B cell (primary cell): Measurements from ENCODE around the gene TBC1D1. TPM values are rescaled to one million over a fixed set of nuclear protein-coding genes. Genes with fewer than 3 reads are reported as not detected.

Experiments
- ATAC-seq: fragments of 200-7000 bp; cut with Tn5 transposase; one replicate; pipeline ENCODE4 v1.10.0; 2021; ENCODE audit warnings: low read depth, mild to moderate bottlenecking, moderate number of reproducible peaks, moderate library complexity
- CTCF ChIA-PET: fragments of 350-600 bp; sonication (Branson Sonifier 250); formaldehyde crosslinking; loops from one replicate; lab custom pipeline; 2021; ENCODE audit warnings: antibody characterized with exemption, inconsistent platforms; lab: Charles Lee
- POLR2A ChIA-PET: fragments of 350-600 bp; sonication (Branson Sonifier 250); formaldehyde crosslinking; loops from one replicate; lab custom pipeline; 2021; ENCODE audit warnings: antibody characterized with exemption; lab: Charles Lee
- DNase-seq: peaks from one replicate; pipeline ENCODE4 v3.0.0; 2013
- H2AFZ ChIP-seq: 2 replicates; pipeline ENCODE4 v1.6.1; 2012; ENCODE audit warnings: mild to moderate bottlenecking, low read depth, low read length; ENCODE audit not compliant: insufficient read depth, poor library complexity, severe bottlenecking
- H3K27ac ChIP-seq, 2 donors: 1 replicate in 1 of 2; 2 replicates in 1 of 2; pipeline ENCODE4 v1.5.1; 2012 to 2013; ENCODE audit warnings: low read length in 2 of 2, mild to moderate bottlenecking in 2 of 2, moderate library complexity in 1 of 2
- H3K27me3 ChIP-seq, 4 experiments: fragments of 200-600 bp in 1 of 4; sonication (generic) in 1 of 4; replicated peaks in 1 of 4; 1 replicate in 2 of 4; 2 replicates in 2 of 4; pipeline versions ENCODE4 v1.6.1 to v1.7.0; 2013 to 2016; ENCODE audit warnings: low read length in 3 of 4, mild to moderate bottlenecking in 2 of 4, mixed read lengths in 1 of 4, moderate library complexity in 1 of 4; ENCODE audit not compliant: insufficient read depth in 4 of 4, control insufficient read depth in 3 of 4; ENCODE audit errors: control extremely low read depth in 1 of 4
- H3K36me3 ChIP-seq, 2 experiments: replicated peaks in 1 of 2; 1 replicate in 1 of 2; 2 replicates in 1 of 2; pipeline versions ENCODE4 v1.6.1 to v1.7.1; 2013; ENCODE audit warnings: low read length in 1 of 2; ENCODE audit not compliant: insufficient read depth in 2 of 2, control insufficient read depth in 1 of 2; ENCODE audit errors: control extremely low read depth in 1 of 2, extremely low read depth in 1 of 2
- H3K4me1 ChIP-seq, 2 donors: fragments of 200-600 bp in 1 of 2; sonication (generic) in 1 of 2; 1 replicate in 1 of 2; 2 replicates in 1 of 2; pipeline versions ENCODE4 v1.5.1 to v1.6.1; 2013 to 2017; ENCODE audit warnings: low read length in 2 of 2; ENCODE audit not compliant: control insufficient read depth in 2 of 2, insufficient read depth in 2 of 2
- H3K4me2 ChIP-seq: replicated peaks from 2 replicates; pipeline ENCODE3; 2012; ENCODE audit warnings: mild to moderate bottlenecking, low read depth, low read length; ENCODE audit not compliant: poor library complexity, severe bottlenecking
- H3K4me3 ChIP-seq, 5 experiments: fragments of 200-600 bp in 1 of 5; sonication (generic) in 1 of 5; 1 replicate in 3 of 5; 2 replicates in 2 of 5; pipeline versions ENCODE4 v1.5.1 to v1.7.0; 2011 to 2016; ENCODE audit warnings: low read length in 4 of 5, mild to moderate bottlenecking in 4 of 5, low read depth in 2 of 5, control low read depth in 1 of 5, moderate library complexity in 1 of 5; ENCODE audit not compliant: insufficient read depth in 1 of 5; ENCODE audit errors: control extremely low read depth in 1 of 5, extremely low read depth in 1 of 5
- H3K79me2 ChIP-seq: fragments of 200-600 bp; sonication (generic); one replicate; pipeline ENCODE4 v1.6.0; 2016; ENCODE audit warnings: low read length; ENCODE audit not compliant: control insufficient read depth, insufficient read depth
- H3K9ac ChIP-seq: fragments of 200-600 bp; sonication (generic); 2 replicates; pipeline ENCODE4 v1.6.1; 2017; ENCODE audit warnings: mild to moderate bottlenecking, low read length, moderate library complexity
- H3K9me3 ChIP-seq, 3 donors: one replicate each; pipeline versions ENCODE4 v1.6.1 to v1.7.1; 2013; ENCODE audit warnings: low read length in 2 of 3; ENCODE audit not compliant: control insufficient read depth in 2 of 3, insufficient read depth in 1 of 3; ENCODE audit errors: control extremely low read depth in 1 of 3
- H4K20me1 ChIP-seq: 2 replicates; pipeline ENCODE4 v1.6.0; 2012; ENCODE audit warnings: mild to moderate bottlenecking, low read length; ENCODE audit not compliant: insufficient read depth, control insufficient read depth, poor library complexity, severe bottlenecking
- H3K27ac Mint-ChIP-seq: one replicate; pipeline ENCODE4 v1.8.0; 2021; ENCODE audit warnings: mixed read lengths
- H3K27me3 Mint-ChIP-seq: one replicate; pipeline ENCODE4 v1.8.0; 2021; ENCODE audit warnings: mixed read lengths
- H3K4me1 Mint-ChIP-seq: one replicate; pipeline ENCODE4 v1.8.0; 2021; ENCODE audit warnings: mixed read lengths
- H3K4me3 Mint-ChIP-seq: one replicate; pipeline ENCODE4 v1.8.0; 2021; ENCODE audit warnings: mixed read lengths
- H3K9me3 Mint-ChIP-seq: one replicate; pipeline ENCODE4 v1.8.0; 2022; ENCODE audit warnings: mixed read lengths; ENCODE audit not compliant: insufficient read depth
- CTCF ChIP-seq: fragments of 200-600 bp; IDR thresholded peaks from one replicate; pipeline ENCODE4 v1.8.0; 2022; ENCODE audit warnings: antibody characterized with exemption, mild to moderate bottlenecking
- EZH2 ChIP-seq: IDR thresholded peaks from 2 replicates; pipeline ENCODE4 v1.6.1; 2012; ENCODE audit warnings: borderline replicate concordance, low read depth, mild to moderate bottlenecking, moderate library complexity, low read length; ENCODE audit not compliant: insufficient read depth, poor library complexity, severe bottlenecking
- WGBS: methylation state at CpG from one replicate; pipeline ENCODE4 v1.1.5; 2013; ENCODE audit warnings: missing lambda C conversion rate; ENCODE audit not compliant: insufficient coverage; 5-methylcytosine and 5-hydroxymethylcytosine counted together
- intact Hi-C: fragments of 100-400 bp; cut with micrococcal nuclease; formaldehyde crosslinking; loops from one replicate; pipeline ENCODE4 v1.10.0; 2022
- polyA plus RNA-seq: library from polyadenylated mRNA; depleted of rRNA; stranded (reverse); fragments of >200 nt; gene quantifications from 2 replicates; pipeline ENCODE4 v1.2.3, GENCODE V29; 2012
- total RNA-seq, 2 donors: library from RNA; stranded (reverse); fragments of 120-200 nt in 1 of 2; gene quantifications; 1 replicate in 1 of 2; 2 replicates in 1 of 2; pipeline versions ENCODE4 v1.2.3 to v1.2.4, GENCODE V29; 2013 to 2022

TBC1D1 gene
- total and polyA plus RNA-seq, 2 donors (not counting 1 experiment from before 2014, with no cell fraction given), result 88.2 to 98.7 TPM

- Histone ChIP-seq H3K36me3 (peaks cover 4 to 19% of the 10 kb centered on the region in 2 experiments), H2AFZ (no peak overlapping the region), H3K4me1 (no peaks in the 10 kb centered on the region), H3K4me2 (no peak overlapping the region), H3K27me3 (no peaks in the 10 kb centered on the region), H3K4me3 (no peak overlapping the region), H3K79me2 (peaks cover 79% of the 10 kb centered on the region), H3K27ac (no peak overlapping the region), H4K20me1 (peaks cover 42% of the 10 kb centered on the region), H3K9ac (no peak overlapping the region), H3K9me3 (peaks cover 0 to 7% (median 0%) of the 10 kb centered on the region in 3 donors)
- Mint-ChIP-seq H3K4me3 (no peak overlapping the region), H3K27me3 (no peaks in the 10 kb centered on the region), H3K4me1 (no peaks in the 10 kb centered on the region), H3K27ac (no peak overlapping the region), H3K9me3 (no peaks in the 10 kb centered on the region)
- intact Hi-C loops, result no loop called here
- ChIA-PET POLR2A (no interaction called here), CTCF (interaction anchor here (1.2 kb wide), 1 partner anchor 24 kb away, joined by 3 read pairs; no protein-coding TSS in a partner anchor)
- ATAC-seq, result no peak
- TF ChIP-seq EZH2 (no peak), CTCF (no peak)
- 83% methylated on average over 4 of the region's 4 CpGs for WGBS
- DNase-seq, result no peak
Observed at GRCh38 chr4:37935026-37935425, 44.1 kb downstream of the TBC1D1 start.

GRCh38 chr4:37936889-37937498, 46.1 kb downstream of the TBC1D1 start:
- Histone ChIP-seq H3K4me3 (no peak overlapping the region), H3K36me3 (peaks cover 4 to 18% of the 10 kb centered on the region in 2 experiments), H3K4me2 (no peak overlapping the region), H3K27ac (no peak overlapping the region), H3K79me2 (peaks cover 67% of the 10 kb centered on the region), H4K20me1 (peaks cover 41% of the 10 kb centered on the region), H3K9ac (no peak overlapping the region), H2AFZ (no peak overlapping the region), H3K9me3 (peaks cover 0 to 7% (median 0%) of the 10 kb centered on the region in 3 donors), H3K27me3 (no peaks in the 10 kb centered on the region), H3K4me1 (no peaks in the 10 kb centered on the region)
- WGBS, result 81% methylated on average over 4 of the region's 7 CpGs
- POLR2A ChIA-PET, result no interaction called here
- Mint-ChIP-seq H3K9me3 (no peaks in the 10 kb centered on the region), H3K4me1 (peaks cover 3% of the 10 kb centered on the region), H3K27ac (no peak overlapping the region), H3K27me3 (no peaks in the 10 kb centered on the region), H3K4me3 (no peak overlapping the region)
- intact Hi-C loops, result no loop called here
- ATAC-seq, result no peak
- CTCF ChIA-PET, result no interaction called here
- no peak for DNase-seq
- TF ChIP-seq EZH2 (no peak), CTCF (no peak)
